ENCODE results near the gene CREB1. TPM values are rescaled to one million over a fixed set of nuclear protein-coding genes. Genes with fewer than 3 reads are reported as not detected.
"Not testable (repeated sequence)": the region's sequence is repeated elsewhere in the genome, so short reads cannot be mapped to it uniquely, and the experiment has no call there.

CREB1 gene
- total RNA-seq, 4 donors from 2014 or later: 33.9 to 44.3 (median 37.1) TPM

DNA sequence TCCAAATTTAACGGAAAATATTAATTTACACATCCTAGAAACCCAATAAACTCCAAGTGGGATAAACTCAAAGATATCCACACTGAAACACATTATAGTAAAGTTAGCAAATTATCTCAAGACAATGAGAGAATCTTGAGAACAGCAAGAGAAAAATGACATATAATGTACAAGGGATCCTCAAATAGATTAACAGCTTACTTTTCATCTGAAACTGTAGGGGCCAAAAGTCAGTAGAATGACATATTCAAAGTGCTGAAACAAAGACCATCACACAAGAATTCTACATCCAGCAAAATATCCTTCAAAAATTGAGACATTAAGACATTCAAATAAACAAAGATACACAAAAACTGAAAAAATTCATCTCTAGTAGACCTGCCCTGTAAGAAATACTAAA is 114.1 kb downstream of the CREB1 start:
- intact Hi-C loops (cut with DNase I): no loop called here
- no peak for TF ChIP-seq POLR2A (IDR thresholded peaks at IDR 0.05)
- TF ChIP-seq, protein P1, sequence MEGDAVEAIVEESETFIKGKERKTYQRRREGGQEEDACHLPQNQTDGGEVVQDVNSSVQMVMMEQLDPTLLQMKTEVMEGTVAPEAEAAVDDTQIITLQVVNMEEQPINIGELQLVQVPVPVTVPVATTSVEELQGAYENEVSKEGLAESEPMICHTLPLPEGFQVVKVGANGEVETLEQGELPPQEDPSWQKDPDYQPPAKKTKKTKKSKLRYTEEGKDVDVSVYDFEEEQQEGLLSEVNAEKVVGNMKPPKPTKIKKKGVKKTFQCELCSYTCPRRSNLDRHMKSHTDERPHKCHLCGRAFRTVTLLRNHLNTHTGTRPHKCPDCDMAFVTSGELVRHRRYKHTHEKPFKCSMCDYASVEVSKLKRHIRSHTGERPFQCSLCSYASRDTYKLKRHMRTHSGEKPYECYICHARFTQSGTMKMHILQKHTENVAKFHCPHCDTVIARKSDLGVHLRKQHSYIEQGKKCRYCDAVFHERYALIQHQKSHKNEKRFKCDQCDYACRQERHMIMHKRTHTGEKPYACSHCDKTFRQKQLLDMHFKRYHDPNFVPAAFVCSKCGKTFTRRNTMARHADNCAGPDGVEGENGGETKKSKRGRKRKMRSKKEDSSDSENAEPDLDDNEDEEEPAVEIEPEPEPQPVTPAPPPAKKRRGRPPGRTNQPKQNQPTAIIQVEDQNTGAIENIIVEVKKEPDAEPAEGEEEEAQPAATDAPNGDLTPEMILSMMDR (IDR thresholded peaks at IDR 0.05): no peak
- Histone ChIP-seq H3K27ac (no peak overlapping the region), H3K4me1 (no peaks in the 10 kb centered on the region), H3K36me3 (no peaks in the 10 kb centered on the region), H3K4me3 (no peak overlapping the region), H3K9me3 (no peaks in the 10 kb centered on the region), H3K27me3 (no peaks in the 10 kb centered on the region)
- DNase-seq: no peak
- WGBS, 2 donors: 95 to 100% methylated on average over 1 of the region's 1 CpG

- H3K27me3 ChIP-seq; H3K27ac ChIP-seq; intact Hi-C loops (cut with DNase I); H3K36me3 ChIP-seq; H3K4me3 ChIP-seq; DNase-seq; H3K4me1 ChIP-seq; H3K9me3 ChIP-seq: not testable (repeated sequence)
- WGBS, 2 donors: 85 to 88% methylated on average over 7 of the region's 7 CpGs
Observed at GRCh38 chr2:207646582-207646981, 116.8 kb downstream of the CREB1 start.

Other genes starting within 250 kb of the CREB1 start
- gene METTL21A, start 95.4 kb downstream of the CREB1 start, total RNA-seq: 10 to 100 TPM in 2 of 4 donors, 1 to 10 TPM in 2; 7.1 to 35.8 (median 10.4) TPM
- gene CCNYL1, start 181.7 kb downstream of the CREB1 start, total RNA-seq: 10 to 100 TPM; 12.6 to 24.8 (median 15.4) TPM
- 10 to 100 TPM in 1 of 4 donors, 1 to 10 TPM in 3; 7.2 to 11.3 (median 8.6) TPM for gene FZD5, start 239.9 kb downstream of the CREB1 start, total RNA-seq